Activated CD4-positive, alpha-beta T cell treated with anti-CD3 and anti-CD28 coated beads for 4 hours (primary cell): ENCODE results near the gene ABCC4.

Experiments used
- DNase-seq, 2 donors: peaks; one replicate each; pipeline ENCODE4 v3.0.0-alpha.2; 2020

ABCC4 gene

GRCh38 chr13:95035311-95036109 is 265.7 kb downstream of the ABCC4 start:
- DNase-seq = no peak

- no peak for DNase-seq
These were observed 267.4 kb downstream of the ABCC4 start for GRCh38 chr13:95033890-95034289.

GRCh38 chr13:95032121-95032520 is 269.1 kb downstream of the ABCC4 start:
- DNase-seq = no peak

- no peak for DNase-seq
These were observed 270.4 kb downstream of the ABCC4 start for GRCh38 chr13:95030821-95031343.

- DNase-seq = no peak
These were observed 273.6 kb downstream of the ABCC4 start for GRCh38 chr13:95027638-95028037.

- DNase-seq = no peak
These were observed 276.1 kb downstream of the ABCC4 start for GRCh38 chr13:95025116-95025515.

- DNase-seq = no peak
These were observed 277.8 kb downstream of the ABCC4 start for GRCh38 chr13:95023405-95023804.

GRCh38 chr13:95020298-95020987 is 280.8 kb downstream of the ABCC4 start:
- DNase-seq = no peak

GRCh38 chr13:95019886-95020285 is 281.4 kb downstream of the ABCC4 start:
- DNase-seq = no peak

GRCh38 chr13:95007322-95007721 is 293.9 kb downstream of the ABCC4 start:
- DNase-seq = no peak

GRCh38 chr13:95005300-95005699 is 296.0 kb downstream of the ABCC4 start:
- no peak for DNase-seq

- DNase-seq = no peak
These were observed 298.0 kb downstream of the ABCC4 start for GRCh38 chr13:95003019-95003813.

- DNase-seq = no peak
These were observed 299.1 kb downstream of the ABCC4 start for GRCh38 chr13:95002126-95002525.

GRCh38 chr13:94999871-95000270 is 301.4 kb downstream of the ABCC4 start:
- DNase-seq = no peak

GRCh38 chr13:94997126-94997525 is 304.1 kb downstream of the ABCC4 start:
- DNase-seq = no peak

GRCh38 chr13:94996445-94996844 is 304.8 kb downstream of the ABCC4 start:
- no peak for DNase-seq

GRCh38 chr13:94994506-94994905 is 306.7 kb downstream of the ABCC4 start:
- no peak for DNase-seq

- no peak for DNase-seq
These were observed 307.6 kb downstream of the ABCC4 start for GRCh38 chr13:94993616-94994015.

- DNase-seq = no peak
These were observed 309.0 kb downstream of the ABCC4 start for GRCh38 chr13:94992036-94992960.

- DNase-seq = no peak
These were observed 312.6 kb downstream of the ABCC4 start for GRCh38 chr13:94988654-94989053.

GRCh38 chr13:94987869-94988268 is 313.4 kb downstream of the ABCC4 start:
- DNase-seq = no peak

GRCh38 chr13:94987081-94987480 is 314.2 kb downstream of the ABCC4 start:
- DNase-seq = no peak
